PC-3 (cell line): ENCODE measurements around the gene APBA1.

ENCODE experiments used
- EZH2 ChIP-seq: fragments of 300-600 bp; sonication (generic); IDR thresholded peaks from one replicate; pipeline ENCODE4 v1.6.1; 2017; ENCODE audit warnings: antibody characterized with exemption, mild to moderate bottlenecking, low read length; ENCODE audit not compliant: unreplicated experiment
- EZH2phosphoT487 ChIP-seq: fragments of 300-600 bp; sonication (generic); IDR thresholded peaks from 2 replicates; pipeline ENCODE4 v1.6.1; 2018; ENCODE audit warnings: mild to moderate bottlenecking, antibody characterized with exemption, low read length, borderline replicate concordance
- TF ChIP-seq, protein P1 (sequence below): fragments of 300-600 bp; sonication (generic); conservative IDR thresholded peaks from 2 replicates; pipeline ENCODE4 v1.5.1; 2017; ENCODE audit warnings: antibody characterized with exemption, low read depth, mild to moderate bottlenecking, low read length

DNA sequence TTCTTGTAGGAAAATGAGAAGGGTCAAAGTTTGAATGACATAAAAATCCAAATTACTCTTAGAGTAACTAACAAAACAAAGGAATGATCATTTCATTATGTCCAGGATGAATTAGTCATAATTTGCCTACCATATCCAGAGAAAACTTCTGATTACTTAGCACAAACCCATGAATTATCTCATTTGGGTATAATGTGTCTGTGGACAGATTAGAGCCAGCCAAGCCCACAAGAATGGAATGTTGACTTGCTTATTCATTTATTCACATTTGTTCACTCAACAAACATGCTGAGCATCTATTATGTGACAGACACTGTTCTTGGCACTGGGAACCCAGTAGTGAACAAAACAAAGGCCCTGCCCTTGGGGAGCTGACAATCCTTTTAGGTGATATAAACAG lies 87.4 kb downstream of the APBA1 start:
- TF ChIP-seq EZH2phosphoT487 (no peak), EZH2 (no peak)
- TF ChIP-seq, protein P1, sequence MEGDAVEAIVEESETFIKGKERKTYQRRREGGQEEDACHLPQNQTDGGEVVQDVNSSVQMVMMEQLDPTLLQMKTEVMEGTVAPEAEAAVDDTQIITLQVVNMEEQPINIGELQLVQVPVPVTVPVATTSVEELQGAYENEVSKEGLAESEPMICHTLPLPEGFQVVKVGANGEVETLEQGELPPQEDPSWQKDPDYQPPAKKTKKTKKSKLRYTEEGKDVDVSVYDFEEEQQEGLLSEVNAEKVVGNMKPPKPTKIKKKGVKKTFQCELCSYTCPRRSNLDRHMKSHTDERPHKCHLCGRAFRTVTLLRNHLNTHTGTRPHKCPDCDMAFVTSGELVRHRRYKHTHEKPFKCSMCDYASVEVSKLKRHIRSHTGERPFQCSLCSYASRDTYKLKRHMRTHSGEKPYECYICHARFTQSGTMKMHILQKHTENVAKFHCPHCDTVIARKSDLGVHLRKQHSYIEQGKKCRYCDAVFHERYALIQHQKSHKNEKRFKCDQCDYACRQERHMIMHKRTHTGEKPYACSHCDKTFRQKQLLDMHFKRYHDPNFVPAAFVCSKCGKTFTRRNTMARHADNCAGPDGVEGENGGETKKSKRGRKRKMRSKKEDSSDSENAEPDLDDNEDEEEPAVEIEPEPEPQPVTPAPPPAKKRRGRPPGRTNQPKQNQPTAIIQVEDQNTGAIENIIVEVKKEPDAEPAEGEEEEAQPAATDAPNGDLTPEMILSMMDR, result no peak
